Body of pancreas (tissue), 4 donors: ENCODE results near the gene APMAP. TPM values are rescaled to one million over a fixed set of nuclear protein-coding genes. Genes with fewer than 3 reads are reported as not detected.
A peak's percentile ranks its signal among the peaks of the same experiment; 100 is the strongest.

ENCODE experiments used
- ATAC-seq: fragments of 150-250 bp; one replicate; pipeline ENCODE4 v1.9.1; 2016
- DNase-seq, 4 donors: peaks; one replicate each; pipeline ENCODE4 v3.0.0-alpha.2; 2019
- H3K27ac ChIP-seq, 4 donors: fragments of 200-600 bp; sonication (generic); 1 replicate in 3 of 4; 2 replicates in 1 of 4; pipeline versions ENCODE4 v1.5.1 to v1.6.1; 2016 to 2019; ENCODE audit warnings: mild to moderate bottlenecking in 1 of 4, mixed read lengths in 1 of 4, moderate library complexity in 1 of 4
- H3K27me3 ChIP-seq, 2 donors: fragments of 200-600 bp; sonication (generic); one replicate each; pipeline ENCODE4 v1.6.0; 2016; ENCODE audit warnings: mild to moderate bottlenecking in 1 of 2
- H3K36me3 ChIP-seq, 2 donors: fragments of 200-600 bp; sonication (generic); replicated peaks in 1 of 2; 2 replicates each; pipeline ENCODE4 v1.5.1; 2016; ENCODE audit warnings: low read depth in 2 of 2; ENCODE audit not compliant: insufficient read depth in 1 of 2
- H3K4me1 ChIP-seq: fragments of 200-600 bp; sonication (generic); one replicate; pipeline ENCODE4 v1.6.0; 2016
- H3K4me3 ChIP-seq, 2 donors: fragments of 200-600 bp; sonication (generic); 1 replicate in 1 of 2; 2 replicates in 1 of 2; pipeline ENCODE4 v1.5.1; 2016 to 2019
- H3K9me3 ChIP-seq, 3 donors: fragments of 200-600 bp; sonication (generic); 1 replicate in 2 of 3; 2 replicates in 1 of 3; pipeline ENCODE4 v1.5.1; 2016
- POLR2A ChIP-seq, 3 donors: fragments of 450-650 bp; IDR thresholded peaks; one replicate each; pipeline ENCODE4 v1.6.1; 2016; ENCODE audit warnings: antibody characterized with exemption in 3 of 3, mild to moderate bottlenecking in 2 of 3
- WGBS, 2 donors: methylation state at CpG; one replicate each; pipeline ENCODE4 v1.1.5; 2017; 5-methylcytosine and 5-hydroxymethylcytosine counted together
- intact Hi-C: fragments of 100-400 bp; cut with DNase I; formaldehyde crosslinking; loops from one replicate; pipeline ENCODE4 v1.15.1; 2023
- total RNA-seq, 2 donors: library from RNA; depleted of rRNA; stranded (reverse); fragments of >200 nt; gene quantifications; one replicate each; pipeline ENCODE4 v1.1.0, GENCODE V29; 2016
- TF ChIP-seq, protein P1 (sequence below), 7 experiments: fragments of 450-650 bp in 4 of 7; fragments of 200-600 bp in 3 of 7; sonication (generic) in 3 of 7; IDR thresholded peaks; one replicate each; pipeline ENCODE4 v1.5.1; 2016 to 2019; ENCODE audit warnings: antibody characterized with exemption in 7 of 7

The APMAP gene
- total RNA-seq, 2 donors from 2014 or later, result 38.9 to 51.4 TPM

DNA sequence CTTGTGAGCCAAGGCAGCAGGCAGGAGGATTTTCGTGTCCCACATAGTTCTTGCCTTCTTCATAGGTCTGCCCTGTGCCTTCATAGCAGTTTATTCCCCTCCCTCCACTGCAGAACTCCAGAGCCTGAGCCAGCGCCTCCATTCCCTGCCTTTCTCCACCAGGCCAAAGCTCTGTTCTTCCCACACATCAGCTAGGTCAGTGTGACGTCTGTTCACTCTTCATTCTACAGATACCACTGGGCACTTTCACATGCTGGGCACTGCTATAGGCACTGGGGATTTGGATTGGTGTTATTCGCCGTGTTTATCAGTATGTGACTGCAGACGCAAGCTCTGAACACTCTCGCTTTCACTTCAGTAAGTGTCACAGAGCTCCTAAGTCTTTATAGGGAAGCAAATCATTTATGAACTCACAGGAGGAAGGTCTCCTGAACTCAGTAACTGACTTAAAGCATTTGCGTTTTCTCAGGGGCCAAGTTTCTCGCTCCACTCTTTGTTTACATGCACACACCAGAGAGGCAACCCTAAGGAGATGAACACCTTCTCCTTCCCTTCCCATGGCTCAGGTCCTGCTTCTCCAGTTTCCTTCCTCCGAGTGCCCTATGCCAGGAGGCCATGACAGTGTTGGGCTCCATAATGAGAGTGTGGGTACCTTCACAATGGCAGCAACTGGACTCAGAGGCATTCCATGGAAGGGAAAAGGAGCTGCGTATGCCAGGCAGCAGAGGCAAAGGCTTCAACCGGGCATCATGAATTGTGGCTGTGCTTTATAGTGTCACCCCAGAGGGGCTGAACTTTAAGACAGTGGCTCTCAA lies 6.3 kb upstream of the APMAP start:
- Histone ChIP-seq H3K27me3 (no peaks in the 10 kb centered on the region), H3K4me3 (no peak overlapping the region), H3K9me3 (no peaks in the 10 kb centered on the region), H3K36me3 (no peaks in the 10 kb centered on the region), H3K4me1 (peaks cover 45% of the 10 kb centered on the region), H3K27ac (peak overlapping the region in 3 of 4 donors; percentile 81 to 89 (median 85))
- DNase-seq, result peak in 2 of 4 donors; percentile 2 to 10
- no peak for ATAC-seq
- TF ChIP-seq, protein P1, sequence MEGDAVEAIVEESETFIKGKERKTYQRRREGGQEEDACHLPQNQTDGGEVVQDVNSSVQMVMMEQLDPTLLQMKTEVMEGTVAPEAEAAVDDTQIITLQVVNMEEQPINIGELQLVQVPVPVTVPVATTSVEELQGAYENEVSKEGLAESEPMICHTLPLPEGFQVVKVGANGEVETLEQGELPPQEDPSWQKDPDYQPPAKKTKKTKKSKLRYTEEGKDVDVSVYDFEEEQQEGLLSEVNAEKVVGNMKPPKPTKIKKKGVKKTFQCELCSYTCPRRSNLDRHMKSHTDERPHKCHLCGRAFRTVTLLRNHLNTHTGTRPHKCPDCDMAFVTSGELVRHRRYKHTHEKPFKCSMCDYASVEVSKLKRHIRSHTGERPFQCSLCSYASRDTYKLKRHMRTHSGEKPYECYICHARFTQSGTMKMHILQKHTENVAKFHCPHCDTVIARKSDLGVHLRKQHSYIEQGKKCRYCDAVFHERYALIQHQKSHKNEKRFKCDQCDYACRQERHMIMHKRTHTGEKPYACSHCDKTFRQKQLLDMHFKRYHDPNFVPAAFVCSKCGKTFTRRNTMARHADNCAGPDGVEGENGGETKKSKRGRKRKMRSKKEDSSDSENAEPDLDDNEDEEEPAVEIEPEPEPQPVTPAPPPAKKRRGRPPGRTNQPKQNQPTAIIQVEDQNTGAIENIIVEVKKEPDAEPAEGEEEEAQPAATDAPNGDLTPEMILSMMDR (IDR thresholded peaks at IDR 0.05), result no peak
- no peak for TF ChIP-seq POLR2A (IDR thresholded peaks at IDR 0.05)
- intact Hi-C loops, result loop anchor here (5.0 to 10.0 kb wide), 2 partner anchors 63 to 196 kb away; partner anchors contain the start of gene ENTPD6
- 77% methylated on average over 12 of the region's 12 CpGs for WGBS, 2 donors

- intact Hi-C loops, result loop anchor here (5.0 to 10.0 kb wide), 2 partner anchors 64 to 197 kb away; partner anchors contain the start of gene ENTPD6
- TF ChIP-seq, protein P1 (IDR thresholded peaks at IDR 0.05), result no peak
- TF ChIP-seq POLR2A (IDR thresholded peaks at IDR 0.05), result no peak
- peak in 1 of 4 donors; percentile 2 for DNase-seq
- Histone ChIP-seq H3K4me1 (peaks cover 52% of the 10 kb centered on the region), H3K4me3 (no peak overlapping the region), H3K9me3 (no peaks in the 10 kb centered on the region), H3K27me3 (no peaks in the 10 kb centered on the region), H3K36me3 (no peaks in the 10 kb centered on the region), H3K27ac (no peak overlapping the region)
- 71 to 83% methylated on average over 2 to 3 of the region's 3 CpGs for WGBS, 2 donors
- ATAC-seq, result no peak
Measured at GRCh38 chr20:24998121-24998520, 5.6 kb upstream of the APMAP start.

DNA sequence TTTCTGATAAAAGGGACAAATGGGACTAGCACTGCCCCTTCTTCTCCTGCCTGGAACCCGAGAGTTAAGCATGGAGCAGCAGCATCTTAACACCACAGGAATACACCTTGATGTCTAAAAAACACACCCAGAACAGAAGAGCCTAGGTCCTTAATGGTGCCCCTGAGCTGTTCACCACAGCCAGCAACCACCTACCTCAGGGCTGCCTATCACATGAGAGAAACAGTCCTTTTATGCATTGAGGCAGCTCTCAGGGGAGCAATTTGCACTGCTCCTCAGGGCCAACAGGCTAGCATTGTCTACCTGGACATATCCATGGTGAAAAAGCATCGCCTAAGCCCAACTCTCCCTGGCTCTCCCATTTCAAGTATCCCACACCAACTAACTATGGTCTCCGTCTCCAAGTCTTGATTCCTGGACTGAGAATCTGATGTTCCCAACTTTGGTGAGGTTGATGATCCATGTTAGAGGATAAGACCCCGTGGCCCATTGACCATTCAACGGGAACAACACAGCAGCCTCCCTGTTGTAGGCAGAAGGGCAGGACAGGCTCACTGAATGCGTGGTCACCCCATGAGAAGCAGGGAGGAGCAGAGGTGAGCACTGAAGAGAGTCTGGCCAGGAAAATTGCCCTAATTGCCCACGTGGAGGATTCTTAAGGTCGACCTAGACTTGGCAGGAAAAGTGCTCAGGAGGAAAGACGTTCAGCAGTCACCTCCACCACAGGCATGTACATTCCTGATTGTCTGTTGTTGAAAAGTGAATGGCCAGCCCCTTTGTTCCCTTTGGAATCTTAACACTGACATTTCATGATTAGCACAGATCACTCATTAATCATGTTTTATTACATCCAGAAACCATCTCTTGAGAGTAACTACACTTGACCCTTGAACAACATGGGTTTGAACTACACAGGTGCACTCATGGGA lies 4.2 kb upstream of the APMAP start:
- ATAC-seq, result no peak
- H3K4me3 ChIP-seq, result no peak overlapping the region
- 51 to 64% methylated on average over 9 of the region's 9 CpGs for WGBS, 2 donors
- H3K36me3 ChIP-seq, result no peaks in the 10 kb centered on the region
- no peaks in the 10 kb centered on the region for H3K9me3 ChIP-seq
- intact Hi-C loops, result loop anchor here (5.0 to 10.0 kb wide), 2 partner anchors 66 to 198 kb away; partner anchors contain the start of gene ENTPD6
- H3K4me1 ChIP-seq, result peaks cover 57% of the 10 kb centered on the region
- H3K27me3 ChIP-seq, result no peaks in the 10 kb centered on the region
- no peak overlapping the region for H3K27ac ChIP-seq
- TF ChIP-seq, protein P1 (IDR thresholded peaks at IDR 0.05), result no peak
- TF ChIP-seq POLR2A (IDR thresholded peaks at IDR 0.05), result no peak
- peak in 1 of 4 donors; percentile 2 for DNase-seq

DNA sequence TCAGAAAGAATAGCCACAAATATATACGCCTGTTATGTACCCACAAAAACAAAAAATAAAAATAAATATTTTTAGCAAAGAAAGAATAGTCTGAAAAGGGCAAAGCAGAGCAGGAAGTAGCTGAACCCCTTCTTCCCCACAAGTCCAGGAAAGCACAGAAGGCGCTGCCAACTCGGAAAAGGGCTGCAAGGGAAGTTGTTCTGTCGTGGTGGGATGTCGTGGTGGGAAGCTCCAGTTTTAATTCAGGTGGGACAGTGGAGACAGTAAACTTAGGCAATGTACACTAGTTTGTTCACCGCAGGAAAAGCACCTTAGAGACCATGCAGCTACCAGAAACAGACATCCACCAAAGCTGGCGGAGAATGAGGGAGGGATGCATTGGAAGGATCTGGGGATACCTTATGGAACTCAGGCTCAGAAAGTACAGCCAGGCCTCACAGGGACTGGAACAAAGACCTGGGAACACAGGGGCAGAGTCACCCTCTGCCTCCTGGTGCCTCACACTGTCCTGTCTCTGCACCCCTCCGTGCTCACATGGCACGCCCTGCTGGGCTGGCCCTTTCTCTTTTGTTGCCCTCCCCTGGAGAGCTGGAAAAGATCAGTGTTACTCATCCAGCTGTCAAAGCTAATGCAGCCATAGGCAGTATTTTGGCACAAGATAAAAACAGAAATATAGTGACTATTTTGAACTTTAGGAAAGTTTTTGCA lies 3.3 kb upstream of the APMAP start:
- intact Hi-C loops, result loop anchor here (5.0 to 10.0 kb wide), 2 partner anchors 66 to 199 kb away; partner anchors contain the start of gene ENTPD6

More for the DNA sequence above, 3.3 kb upstream of the APMAP start:
- DNase-seq (no peak), ATAC-seq (no peak)
- H3K27me3 ChIP-seq, result no peaks in the 10 kb centered on the region
- no peaks in the 10 kb centered on the region for H3K36me3 ChIP-seq
- no peak overlapping the region for H3K27ac ChIP-seq
- H3K4me3 ChIP-seq, result no peak overlapping the region
- peaks cover 64% of the 10 kb centered on the region for H3K4me1 ChIP-seq
- no peak for TF ChIP-seq POLR2A (IDR thresholded peaks at IDR 0.05)
- TF ChIP-seq, protein P1 (IDR thresholded peaks at IDR 0.05), result no peak
- 75 to 85% methylated on average over 9 of the region's 9 CpGs for WGBS, 2 donors
- H3K9me3 ChIP-seq, result no peaks in the 10 kb centered on the region
